Activated naive CD8-positive, alpha-beta T cell treated with anti-CD3 and anti-CD28 coated beads for 36 hours (primary cell): ENCODE measurements around the gene TMEM270. TPM values are rescaled to one million over a fixed set of nuclear protein-coding genes. Genes with fewer than 3 reads are reported as not detected.

Experiments used
- DNase-seq: peaks from one replicate; pipeline ENCODE4 v3.0.0; 2021
- H3K27ac Mint-ChIP-seq: one replicate; pipeline ENCODE4 v1.8.0; 2022; ENCODE audit warnings: mild to moderate bottlenecking, moderate library complexity, mixed read lengths
- H3K27me3 Mint-ChIP-seq: one replicate; pipeline ENCODE4 v1.8.0; 2022; ENCODE audit warnings: mild to moderate bottlenecking, mixed read lengths
- H3K36me3 Mint-ChIP-seq: one replicate; pipeline ENCODE4 v1.8.0; 2021; ENCODE audit warnings: mild to moderate bottlenecking, mixed read lengths
- H3K4me1 Mint-ChIP-seq: one replicate; pipeline ENCODE4 v1.8.0; 2021; ENCODE audit warnings: mixed read lengths
- H3K4me3 Mint-ChIP-seq: one replicate; pipeline ENCODE4 v1.8.0; 2022; ENCODE audit warnings: mild to moderate bottlenecking, moderate library complexity, mixed read lengths
- H3K9me3 Mint-ChIP-seq: one replicate; pipeline ENCODE4 v1.8.0; 2022; ENCODE audit warnings: mixed read lengths
- total RNA-seq, 2 experiments: library from RNA; stranded (reverse); gene quantifications; one replicate each; pipeline ENCODE4 v1.2.3, GENCODE V29; 2021

The TMEM270 gene
- total RNA-seq, 2 experiments from 2014 or later = not detected

- Mint-ChIP-seq H3K27me3 (no peaks in the 10 kb centered on the region), H3K27ac (no peak overlapping the region), H3K4me1 (no peaks in the 10 kb centered on the region), H3K4me3 (no peak overlapping the region), H3K36me3 (no peaks in the 10 kb centered on the region), H3K9me3 (peaks cover 9% of the 10 kb centered on the region)
- no peak for DNase-seq
These were observed 39.3 kb downstream of the TMEM270 start for GRCh38 chr7:73900286-73900685.

DNA sequence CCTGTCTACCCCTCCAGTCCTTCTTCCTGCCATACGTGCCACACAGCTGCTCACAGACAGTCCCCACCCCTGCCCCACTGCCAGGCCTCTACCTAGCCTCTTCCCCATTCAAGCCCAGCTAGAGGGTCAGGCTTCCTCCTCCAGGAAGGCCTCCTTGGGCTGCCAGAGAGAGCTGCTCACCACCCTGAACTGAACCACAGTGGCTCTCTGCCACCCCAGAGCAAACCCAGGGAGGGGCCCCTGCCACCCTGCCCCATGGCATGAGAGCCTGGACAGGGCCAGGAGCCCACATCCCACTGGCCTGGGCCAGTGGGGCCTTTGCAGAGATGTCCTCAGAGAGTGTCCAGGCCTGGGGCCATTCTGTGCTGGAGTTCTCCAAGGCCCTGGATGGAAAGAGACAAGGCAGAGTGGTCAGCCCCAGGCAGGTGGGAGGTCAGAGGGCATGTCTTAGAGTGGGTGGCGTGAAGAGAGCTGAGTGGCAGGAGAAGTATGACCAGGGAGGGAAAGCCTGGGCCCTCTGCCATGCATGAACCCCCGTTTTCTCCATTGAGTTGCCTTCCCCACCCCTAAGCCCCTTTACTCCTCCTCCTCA lies 40.4 kb downstream of the TMEM270 start:
- Mint-ChIP-seq H3K27me3 (no peaks in the 10 kb centered on the region), H3K9me3 (peaks cover 4% of the 10 kb centered on the region), H3K27ac (no peak overlapping the region), H3K4me1 (no peaks in the 10 kb centered on the region), H3K4me3 (no peak overlapping the region), H3K36me3 (no peaks in the 10 kb centered on the region)
- no peak for DNase-seq

- Mint-ChIP-seq H3K27me3 (no peaks in the 10 kb centered on the region), H3K9me3 (peaks cover 1% of the 10 kb centered on the region), H3K36me3 (no peaks in the 10 kb centered on the region), H3K4me1 (no peaks in the 10 kb centered on the region), H3K4me3 (no peak overlapping the region), H3K27ac (no peak overlapping the region)
- DNase-seq = no peak
These were observed 41.1 kb downstream of the TMEM270 start for GRCh38 chr7:73901823-73902597.

DNA sequence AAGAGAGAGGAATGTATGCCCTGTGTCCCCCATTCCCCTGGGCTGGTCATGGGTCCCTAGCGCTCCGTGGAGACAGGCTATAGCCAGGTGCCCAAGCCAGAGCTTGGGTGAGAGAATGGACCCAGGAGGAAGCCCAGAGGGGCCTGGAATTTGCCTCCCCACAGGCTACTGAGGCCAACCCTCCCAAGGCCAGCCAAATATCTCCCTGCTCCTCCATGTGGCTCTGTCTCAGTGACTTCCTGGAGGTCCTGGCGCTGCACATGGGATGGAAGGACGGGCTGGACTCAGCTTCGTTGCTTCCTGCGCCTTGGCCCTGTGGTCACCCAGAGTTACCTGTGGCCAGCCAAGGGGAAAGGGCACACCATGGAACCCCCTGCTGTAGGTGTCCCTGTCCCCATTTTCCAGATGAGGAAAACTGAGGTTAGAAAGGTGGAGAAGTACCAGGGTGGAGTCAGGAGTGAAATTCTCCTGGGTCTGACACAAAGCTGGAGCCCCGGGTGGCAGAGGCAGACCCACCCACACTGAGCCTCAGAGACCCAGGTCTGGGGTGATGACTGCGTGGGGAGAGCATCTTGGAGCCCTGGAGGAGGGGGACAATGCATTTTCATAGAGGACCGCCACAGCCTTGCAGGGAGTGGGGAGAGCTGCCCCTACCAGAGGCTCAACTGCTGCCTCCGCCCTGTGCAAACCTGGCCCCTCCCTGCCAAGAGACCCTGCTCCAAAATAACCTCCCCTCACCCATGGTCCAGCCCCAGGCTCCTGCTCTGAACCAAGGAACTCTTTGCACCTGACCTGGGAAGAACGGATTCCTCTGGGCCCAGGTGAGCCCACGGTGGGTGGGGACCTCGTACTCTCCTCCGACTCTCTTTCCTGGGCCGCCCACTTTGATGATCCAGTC lies 42.6 kb downstream of the TMEM270 start:
- Mint-ChIP-seq H3K9me3 (no peaks in the 10 kb centered on the region), H3K27me3 (no peaks in the 10 kb centered on the region), H3K4me1 (no peaks in the 10 kb centered on the region), H3K36me3 (no peaks in the 10 kb centered on the region), H3K4me3 (no peak overlapping the region), H3K27ac (no peak overlapping the region)
- DNase-seq = no peak

GRCh38 chr7:73904219-73905137 lies 43.5 kb downstream of the TMEM270 start:
- H3K36me3 Mint-ChIP-seq = no peaks in the 10 kb centered on the region
- H3K9me3 Mint-ChIP-seq = no peaks in the 10 kb centered on the region
- H3K27ac Mint-ChIP-seq = no peak overlapping the region
- H3K27me3 Mint-ChIP-seq = no peaks in the 10 kb centered on the region
- no peak overlapping the region for H3K4me3 Mint-ChIP-seq
- no peaks in the 10 kb centered on the region for H3K4me1 Mint-ChIP-seq
- no peak for DNase-seq

- no peaks in the 10 kb centered on the region for H3K36me3 Mint-ChIP-seq
- no peak overlapping the region for H3K27ac Mint-ChIP-seq
These were observed 44.4 kb downstream of the TMEM270 start for GRCh38 chr7:73905360-73905759.

GRCh38 chr7:73906874-73907273 lies 45.9 kb downstream of the TMEM270 start:
- Mint-ChIP-seq H3K27ac (no peak overlapping the region), H3K9me3 (no peaks in the 10 kb centered on the region), H3K4me1 (no peaks in the 10 kb centered on the region), H3K4me3 (no peak overlapping the region), H3K27me3 (no peaks in the 10 kb centered on the region), H3K36me3 (no peaks in the 10 kb centered on the region)
- no peak for DNase-seq

More at GRCh38 chr7:73905360-73905759, 44.4 kb downstream of the TMEM270 start:
- Mint-ChIP-seq H3K9me3 (no peaks in the 10 kb centered on the region), H3K27me3 (no peaks in the 10 kb centered on the region), H3K4me1 (no peaks in the 10 kb centered on the region), H3K4me3 (no peak overlapping the region)
- no peak for DNase-seq

GRCh38 chr7:73907554-73908122 lies 46.7 kb downstream of the TMEM270 start:
- Mint-ChIP-seq H3K27ac (no peak overlapping the region), H3K9me3 (no peaks in the 10 kb centered on the region), H3K27me3 (no peaks in the 10 kb centered on the region), H3K36me3 (no peaks in the 10 kb centered on the region), H3K4me3 (no peak overlapping the region), H3K4me1 (no peaks in the 10 kb centered on the region)
- DNase-seq = no peak

GRCh38 chr7:73908123-73908611 lies 47.2 kb downstream of the TMEM270 start:
- no peaks in the 10 kb centered on the region for H3K27me3 Mint-ChIP-seq
- no peak for DNase-seq
- no peak overlapping the region for H3K4me3 Mint-ChIP-seq

DNA sequence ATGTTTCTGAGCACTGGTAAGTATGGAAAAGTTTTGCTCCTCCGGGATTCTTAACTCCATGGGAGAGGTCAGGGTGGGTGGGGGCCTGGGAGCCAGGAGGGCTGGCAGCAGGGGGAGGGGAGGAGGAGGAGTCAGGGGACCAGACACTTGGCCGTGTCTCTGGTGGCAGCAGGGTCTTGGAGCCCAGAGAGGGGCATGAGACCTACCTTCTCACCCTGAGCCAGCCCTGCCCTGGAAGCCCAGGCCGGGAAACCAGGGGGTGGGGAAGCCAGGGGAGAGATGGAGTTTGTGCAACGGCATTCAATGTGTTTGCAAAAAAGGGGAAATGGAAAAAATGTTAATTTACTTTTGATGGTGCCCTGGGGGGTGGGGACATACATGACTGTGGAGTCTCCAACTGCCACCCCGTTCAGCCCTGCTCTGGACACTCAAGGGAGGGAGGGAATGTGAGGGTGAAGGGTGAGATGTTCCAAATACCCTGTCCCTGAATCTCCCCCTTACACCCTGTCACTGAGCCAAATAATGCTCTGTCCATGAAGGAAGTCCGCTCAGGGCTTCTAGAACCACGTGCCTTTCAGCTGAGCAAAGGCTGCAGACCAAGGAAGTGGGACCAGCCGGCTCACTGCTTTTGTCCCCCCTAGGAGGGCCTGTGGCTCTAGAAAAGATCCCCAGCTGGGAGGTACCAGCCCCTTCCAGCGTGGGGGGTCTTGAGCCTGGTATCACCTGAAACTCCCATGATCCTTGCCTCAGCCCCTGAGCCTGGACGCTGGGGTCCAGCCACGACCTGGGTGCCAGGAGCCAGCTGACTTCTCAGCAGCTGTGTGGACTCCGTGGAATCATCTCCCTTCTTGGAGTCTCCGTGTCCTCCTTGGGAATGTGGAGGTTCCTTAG lies 48.3 kb downstream of the TMEM270 start:
- Mint-ChIP-seq H3K27ac (no peak overlapping the region), H3K4me3 (no peak overlapping the region), H3K36me3 (no peaks in the 10 kb centered on the region), H3K4me1 (no peaks in the 10 kb centered on the region), H3K9me3 (no peaks in the 10 kb centered on the region), H3K27me3 (no peaks in the 10 kb centered on the region)
- DNase-seq = no peak

More at GRCh38 chr7:73908123-73908611, 47.2 kb downstream of the TMEM270 start:
- Mint-ChIP-seq H3K27ac (no peak overlapping the region), H3K36me3 (no peaks in the 10 kb centered on the region), H3K4me1 (no peaks in the 10 kb centered on the region), H3K9me3 (no peaks in the 10 kb centered on the region)

DNA sequence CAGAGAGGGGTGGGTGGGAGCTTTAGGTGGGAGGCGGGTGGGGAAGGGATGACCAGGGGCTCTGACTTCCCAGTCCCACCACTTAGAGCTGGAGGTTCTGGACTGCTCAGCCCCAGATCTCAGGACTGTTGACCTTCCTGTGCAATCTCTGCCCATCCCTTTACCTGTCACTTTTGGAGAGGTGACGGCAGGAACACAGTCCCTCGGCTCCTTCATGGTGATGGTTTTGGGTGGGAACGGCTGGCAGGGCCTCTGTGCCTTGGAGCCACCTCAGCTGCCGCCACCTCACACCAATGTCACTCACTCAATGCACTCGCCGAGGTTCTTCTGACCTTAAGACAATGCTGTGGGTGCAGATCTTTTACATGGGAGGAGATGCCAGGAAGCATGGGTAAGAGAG lies 49.0 kb downstream of the TMEM270 start:
- Mint-ChIP-seq H3K4me3 (no peak overlapping the region), H3K36me3 (no peaks in the 10 kb centered on the region), H3K4me1 (no peaks in the 10 kb centered on the region), H3K9me3 (no peaks in the 10 kb centered on the region), H3K27me3 (no peaks in the 10 kb centered on the region), H3K27ac (no peak overlapping the region)
- no peak for DNase-seq

DNA sequence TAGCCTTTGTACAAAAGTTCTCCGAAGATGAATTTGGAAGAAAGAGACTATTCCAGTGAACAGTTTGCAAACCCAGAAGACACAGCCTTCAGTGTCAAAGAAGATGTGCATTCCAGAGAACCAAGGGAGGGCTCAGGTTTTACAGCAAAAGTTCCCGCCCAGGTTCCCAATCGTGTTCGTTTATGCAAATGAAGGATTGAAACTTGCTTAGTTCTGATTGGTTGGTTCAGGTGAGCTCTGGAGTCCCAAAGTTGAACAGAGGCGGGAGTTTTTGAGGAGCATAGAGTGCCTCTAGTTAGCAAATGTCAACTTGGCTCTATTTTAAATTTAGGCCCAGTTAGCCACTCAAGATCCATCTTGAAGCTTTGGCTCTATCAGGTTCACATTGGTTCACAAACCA lies 51.3 kb downstream of the TMEM270 start:
- no peak for DNase-seq
- Mint-ChIP-seq H3K9me3 (no peaks in the 10 kb centered on the region), H3K27me3 (peaks cover 12% of the 10 kb centered on the region), H3K4me1 (no peaks in the 10 kb centered on the region), H3K36me3 (no peaks in the 10 kb centered on the region), H3K4me3 (no peak overlapping the region), H3K27ac (no peak overlapping the region)
